GM20000 (cell line): ENCODE data around the gene SLBP.

Experiments
- DNase-seq: peaks from one replicate; pipeline ENCODE4 v3.0.0; 2012; ENCODE audit warnings: low spot score
- TF ChIP-seq, protein P1 (sequence below): IDR thresholded peaks from 2 replicates; pipeline ENCODE4 v1.5.1; 2012; ENCODE audit warnings: mild to moderate bottlenecking, control low read depth; ENCODE audit errors: extremely low read depth, missing control alignments

SLBP gene

GRCh38 chr4:1757836-1758235 is 45.7 kb upstream of the SLBP start:
- TF ChIP-seq, protein P1, sequence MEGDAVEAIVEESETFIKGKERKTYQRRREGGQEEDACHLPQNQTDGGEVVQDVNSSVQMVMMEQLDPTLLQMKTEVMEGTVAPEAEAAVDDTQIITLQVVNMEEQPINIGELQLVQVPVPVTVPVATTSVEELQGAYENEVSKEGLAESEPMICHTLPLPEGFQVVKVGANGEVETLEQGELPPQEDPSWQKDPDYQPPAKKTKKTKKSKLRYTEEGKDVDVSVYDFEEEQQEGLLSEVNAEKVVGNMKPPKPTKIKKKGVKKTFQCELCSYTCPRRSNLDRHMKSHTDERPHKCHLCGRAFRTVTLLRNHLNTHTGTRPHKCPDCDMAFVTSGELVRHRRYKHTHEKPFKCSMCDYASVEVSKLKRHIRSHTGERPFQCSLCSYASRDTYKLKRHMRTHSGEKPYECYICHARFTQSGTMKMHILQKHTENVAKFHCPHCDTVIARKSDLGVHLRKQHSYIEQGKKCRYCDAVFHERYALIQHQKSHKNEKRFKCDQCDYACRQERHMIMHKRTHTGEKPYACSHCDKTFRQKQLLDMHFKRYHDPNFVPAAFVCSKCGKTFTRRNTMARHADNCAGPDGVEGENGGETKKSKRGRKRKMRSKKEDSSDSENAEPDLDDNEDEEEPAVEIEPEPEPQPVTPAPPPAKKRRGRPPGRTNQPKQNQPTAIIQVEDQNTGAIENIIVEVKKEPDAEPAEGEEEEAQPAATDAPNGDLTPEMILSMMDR, result no peak
- DNase-seq, result no peak

- TF ChIP-seq, protein P1, result no peak
- no peak for DNase-seq
Observed at GRCh38 chr4:1756893-1757779, 45.0 kb upstream of the SLBP start.

- DNase-seq, result no peak
- TF ChIP-seq, protein P1, result no peak
Observed at GRCh38 chr4:1756079-1756478, 44.0 kb upstream of the SLBP start.

DNA sequence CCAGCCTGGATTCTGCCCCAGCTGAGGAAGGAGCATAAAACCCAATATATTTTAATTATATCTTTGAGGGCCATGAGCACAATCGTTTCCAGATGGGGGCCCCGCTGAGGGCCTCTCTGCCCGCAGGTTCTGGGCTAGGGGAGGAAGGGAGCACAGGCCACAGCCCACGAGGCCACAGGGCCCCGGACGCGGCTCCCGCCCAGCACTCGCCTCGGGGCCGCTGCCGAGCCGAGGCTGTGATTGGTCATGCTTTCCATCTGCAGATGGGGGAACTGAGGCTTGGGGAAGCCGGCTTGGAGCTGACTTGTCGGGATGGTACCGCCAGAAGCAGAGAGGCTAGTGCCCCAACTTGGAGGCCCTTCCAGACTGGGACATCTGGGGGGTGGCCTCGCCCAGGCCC is 43.2 kb upstream of the SLBP start:
- TF ChIP-seq, protein P1, result no peak
- DNase-seq, result no peak

DNA sequence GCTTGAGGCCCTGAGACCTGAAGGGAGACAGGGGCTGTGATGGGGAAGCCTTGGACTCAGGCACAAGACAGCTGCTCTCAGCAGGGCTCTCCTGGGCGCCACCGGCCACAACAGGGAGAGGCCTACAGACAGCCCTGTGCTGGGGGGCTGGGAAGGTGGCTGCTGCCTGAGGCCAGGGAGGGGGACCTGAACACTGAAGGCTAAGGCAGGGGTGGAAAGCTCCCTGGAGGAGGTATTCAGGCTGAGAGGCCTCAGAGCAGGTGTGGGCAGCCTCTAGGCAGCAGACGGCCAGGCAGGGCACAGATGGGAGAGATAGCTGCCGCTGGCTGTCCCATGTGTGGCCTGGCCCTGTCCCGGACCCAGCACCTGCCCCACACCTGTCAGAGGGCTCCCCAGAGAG is 42.2 kb upstream of the SLBP start:
- TF ChIP-seq, protein P1, result no peak

GRCh38 chr4:1753697-1754311 is 41.7 kb upstream of the SLBP start:
- DNase-seq, result no peak
- TF ChIP-seq, protein P1, result no peak

More for the DNA sequence above, 42.2 kb upstream of the SLBP start:
- DNase-seq, result no peak

DNA sequence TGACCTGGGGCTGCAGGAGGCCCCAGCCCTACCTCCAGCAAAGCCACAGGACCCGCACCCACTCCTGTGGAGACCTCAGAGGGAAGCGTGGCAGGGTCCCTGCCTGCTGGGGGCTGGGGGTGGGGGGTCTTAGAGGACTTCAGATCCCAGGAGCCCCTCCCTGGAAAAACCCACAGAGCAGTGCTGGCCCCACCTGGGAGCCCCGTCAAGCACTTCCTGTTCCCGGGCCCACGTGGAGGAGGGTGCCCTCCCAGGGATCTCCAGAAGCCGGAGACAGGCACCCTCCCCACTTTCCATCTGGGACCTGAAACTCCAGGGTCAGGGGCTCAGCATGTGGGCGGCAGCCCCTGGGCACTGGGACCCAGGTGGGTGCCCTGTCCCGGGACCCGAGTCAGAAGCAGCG is 41.2 kb upstream of the SLBP start:
- TF ChIP-seq, protein P1, result no peak
- no peak for DNase-seq
